ENCODE data around the gene FARP1.
"Not testable (repeated sequence)": the region's sequence is repeated elsewhere in the genome, so short reads cannot be mapped to it uniquely, and the experiment has no call there.

Gene FARP1

GRCh38 chr13:98224557-98224956 is 81.7 kb downstream of the FARP1 start:
- Histone ChIP-seq H3K27ac (ENCODE audit: low read length) (no peak overlapping the region), H3K4me3 (ENCODE audit: low read length) (no peak overlapping the region), H3K36me3 (ENCODE audit: control insufficient read depth, low read depth, low read length) (no peaks in the 10 kb centered on the region), H3K27me3 (ENCODE audit: control insufficient read depth, insufficient read depth, low read length) (no peaks in the 10 kb centered on the region), H3K9me3 (ENCODE audit: control insufficient read depth, low read depth, low read length) (no peaks in the 10 kb centered on the region), H3K4me1 (ENCODE audit: control insufficient read depth, low read depth, low read length) (no peaks in the 10 kb centered on the region), H3K9ac (ENCODE audit: low read length) (no peak overlapping the region)

GRCh38 chr13:98225036-98225940 is 82.4 kb downstream of the FARP1 start:
- H3K36me3 ChIP-seq (ENCODE audit: control insufficient read depth, low read depth, low read length), result no peaks in the 10 kb centered on the region
- no peak overlapping the region for H3K4me3 ChIP-seq (ENCODE audit: low read length)
- no peaks in the 10 kb centered on the region for H3K9me3 ChIP-seq (ENCODE audit: control insufficient read depth, low read depth, low read length)
- no peaks in the 10 kb centered on the region for H3K4me1 ChIP-seq (ENCODE audit: control insufficient read depth, low read depth, low read length)
- H3K27me3 ChIP-seq (ENCODE audit: control insufficient read depth, insufficient read depth, low read length), result no peaks in the 10 kb centered on the region
- H3K9ac ChIP-seq (ENCODE audit: low read length), result no peak overlapping the region
- no peak overlapping the region for H3K27ac ChIP-seq (ENCODE audit: low read length)

GRCh38 chr13:98226496-98226895 is 83.6 kb downstream of the FARP1 start:
- H3K9me3 ChIP-seq (ENCODE audit: control insufficient read depth, low read depth, low read length), result no peaks in the 10 kb centered on the region
- H3K27ac ChIP-seq (ENCODE audit: low read length), result no peak overlapping the region
- no peak overlapping the region for H3K4me3 ChIP-seq (ENCODE audit: low read length)
- H3K4me1 ChIP-seq (ENCODE audit: control insufficient read depth, low read depth, low read length), result no peaks in the 10 kb centered on the region
- H3K36me3 ChIP-seq (ENCODE audit: control insufficient read depth, low read depth, low read length), result no peaks in the 10 kb centered on the region
- no peaks in the 10 kb centered on the region for H3K27me3 ChIP-seq (ENCODE audit: control insufficient read depth, insufficient read depth, low read length)
- no peak overlapping the region for H3K9ac ChIP-seq (ENCODE audit: low read length)

GRCh38 chr13:98228661-98229341 is 85.9 kb downstream of the FARP1 start:
- Histone ChIP-seq H3K36me3 (ENCODE audit: control insufficient read depth, low read depth, low read length) (no peaks in the 10 kb centered on the region), H3K9ac (ENCODE audit: low read length) (no peak overlapping the region)

DNA sequence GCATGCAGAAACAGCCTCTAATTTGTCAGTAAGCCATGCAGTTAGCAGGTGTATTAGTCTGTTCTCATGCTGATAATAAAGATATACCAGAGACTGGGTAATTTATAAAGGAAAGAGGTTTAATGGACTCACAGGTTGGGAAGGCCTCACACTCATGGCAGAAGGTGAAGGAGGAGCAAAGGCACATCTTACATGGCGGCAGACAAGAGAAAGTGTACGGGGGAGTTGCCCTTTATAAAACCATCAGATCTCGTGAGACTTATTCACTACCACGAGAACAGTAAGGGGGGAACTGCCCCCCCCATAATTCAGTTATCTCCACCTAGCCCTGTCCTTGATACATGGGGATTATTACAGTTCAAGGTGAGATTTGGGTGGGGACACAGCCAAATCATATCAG is 87.9 kb downstream of the FARP1 start:
- not testable (repeated sequence) for H3K9ac ChIP-seq (ENCODE audit: low read length); H3K4me1 ChIP-seq (ENCODE audit: control insufficient read depth, low read depth, low read length); H3K4me3 ChIP-seq (ENCODE audit: low read length); H3K9me3 ChIP-seq (ENCODE audit: control insufficient read depth, low read depth, low read length); H3K27ac ChIP-seq (ENCODE audit: low read length); H3K27me3 ChIP-seq (ENCODE audit: control insufficient read depth, insufficient read depth, low read length); H3K36me3 ChIP-seq (ENCODE audit: control insufficient read depth, low read depth, low read length)

More at GRCh38 chr13:98228661-98229341, 85.9 kb downstream of the FARP1 start:
- Histone ChIP-seq H3K27ac (ENCODE audit: low read length) (no peak overlapping the region), H3K4me3 (ENCODE audit: low read length) (no peak overlapping the region), H3K4me1 (ENCODE audit: control insufficient read depth, low read depth, low read length) (no peaks in the 10 kb centered on the region), H3K27me3 (ENCODE audit: control insufficient read depth, insufficient read depth, low read length) (no peaks in the 10 kb centered on the region), H3K9me3 (ENCODE audit: control insufficient read depth, low read depth, low read length) (no peaks in the 10 kb centered on the region)

DNA sequence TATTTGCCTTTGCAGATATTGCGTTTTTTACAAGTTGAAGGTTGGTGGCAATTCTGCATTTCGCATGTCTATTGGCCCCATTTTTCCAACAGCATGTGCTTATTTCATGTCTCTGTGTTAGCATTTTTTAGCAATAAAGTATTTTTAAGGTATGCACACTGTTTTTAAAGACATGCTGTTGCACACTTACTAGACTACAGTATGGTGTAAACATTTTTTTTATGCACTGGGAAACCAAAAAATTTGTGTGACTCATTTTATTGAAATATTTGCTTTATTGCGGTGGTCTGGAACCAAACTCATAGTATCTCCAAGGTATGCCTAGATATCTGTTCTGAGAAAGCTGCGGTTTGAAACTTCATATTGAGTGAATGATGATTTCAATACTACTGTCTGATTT is 89.6 kb downstream of the FARP1 start:
- no peak overlapping the region for H3K27ac ChIP-seq (ENCODE audit: low read length)
- no peak overlapping the region for H3K4me3 ChIP-seq (ENCODE audit: low read length)
- H3K27me3 ChIP-seq (ENCODE audit: control insufficient read depth, insufficient read depth, low read length), result no peaks in the 10 kb centered on the region
- no peak overlapping the region for H3K9ac ChIP-seq (ENCODE audit: low read length)
- no peaks in the 10 kb centered on the region for H3K9me3 ChIP-seq (ENCODE audit: control insufficient read depth, low read depth, low read length)
- H3K4me1 ChIP-seq (ENCODE audit: control insufficient read depth, low read depth, low read length), result no peaks in the 10 kb centered on the region
- H3K36me3 ChIP-seq (ENCODE audit: control insufficient read depth, low read depth, low read length), result no peaks in the 10 kb centered on the region

DNA sequence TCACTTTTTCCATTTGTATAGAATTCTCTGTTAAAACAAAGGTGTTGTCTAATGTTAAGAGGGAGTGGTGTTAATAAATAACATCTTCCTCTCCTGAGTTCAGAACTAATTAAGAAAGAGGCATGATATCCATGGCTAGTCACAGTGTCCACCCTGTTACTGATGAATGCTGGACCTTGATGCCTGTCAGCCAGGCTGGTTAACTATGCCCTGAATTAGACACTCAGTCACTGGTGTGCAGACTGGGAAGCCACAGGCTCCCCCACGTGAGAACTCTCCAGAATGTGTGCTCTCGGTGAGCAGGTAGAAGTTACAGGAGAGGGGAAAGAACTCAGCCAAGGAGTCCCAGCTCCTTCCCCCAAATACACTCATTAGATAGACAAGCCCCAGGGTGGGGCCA is 90.2 kb downstream of the FARP1 start:
- H3K9me3 ChIP-seq (ENCODE audit: control insufficient read depth, low read depth, low read length), result no peaks in the 10 kb centered on the region
- H3K4me1 ChIP-seq (ENCODE audit: control insufficient read depth, low read depth, low read length), result no peaks in the 10 kb centered on the region
- H3K4me3 ChIP-seq (ENCODE audit: low read length), result no peak overlapping the region
- no peaks in the 10 kb centered on the region for H3K27me3 ChIP-seq (ENCODE audit: control insufficient read depth, insufficient read depth, low read length)
- H3K27ac ChIP-seq (ENCODE audit: low read length), result no peak overlapping the region
- no peaks in the 10 kb centered on the region for H3K36me3 ChIP-seq (ENCODE audit: control insufficient read depth, low read depth, low read length)
- no peak overlapping the region for H3K9ac ChIP-seq (ENCODE audit: low read length)

GRCh38 chr13:98234348-98234747 is 91.5 kb downstream of the FARP1 start:
- H3K27ac ChIP-seq (ENCODE audit: low read length), result no peak overlapping the region
- peaks cover 6% of the 10 kb centered on the region for H3K4me1 ChIP-seq (ENCODE audit: control insufficient read depth, low read depth, low read length)
- no peaks in the 10 kb centered on the region for H3K9me3 ChIP-seq (ENCODE audit: control insufficient read depth, low read depth, low read length)

GRCh38 chr13:98236197-98236596 is 93.3 kb downstream of the FARP1 start:
- Histone ChIP-seq H3K27me3 (ENCODE audit: control insufficient read depth, insufficient read depth, low read length) (no peaks in the 10 kb centered on the region), H3K36me3 (ENCODE audit: control insufficient read depth, low read depth, low read length) (no peaks in the 10 kb centered on the region), H3K9me3 (ENCODE audit: control insufficient read depth, low read depth, low read length) (no peaks in the 10 kb centered on the region), H3K4me3 (ENCODE audit: low read length) (no peak overlapping the region), H3K4me1 (ENCODE audit: control insufficient read depth, low read depth, low read length) (peaks cover 7% of the 10 kb centered on the region), H3K9ac (ENCODE audit: low read length) (no peak overlapping the region), H3K27ac (ENCODE audit: low read length) (no peak overlapping the region)

More at GRCh38 chr13:98234348-98234747, 91.5 kb downstream of the FARP1 start:
- no peak overlapping the region for H3K4me3 ChIP-seq (ENCODE audit: low read length)
- no peak overlapping the region for H3K9ac ChIP-seq (ENCODE audit: low read length)
- no peaks in the 10 kb centered on the region for H3K36me3 ChIP-seq (ENCODE audit: control insufficient read depth, low read depth, low read length)
- no peaks in the 10 kb centered on the region for H3K27me3 ChIP-seq (ENCODE audit: control insufficient read depth, insufficient read depth, low read length)

DNA sequence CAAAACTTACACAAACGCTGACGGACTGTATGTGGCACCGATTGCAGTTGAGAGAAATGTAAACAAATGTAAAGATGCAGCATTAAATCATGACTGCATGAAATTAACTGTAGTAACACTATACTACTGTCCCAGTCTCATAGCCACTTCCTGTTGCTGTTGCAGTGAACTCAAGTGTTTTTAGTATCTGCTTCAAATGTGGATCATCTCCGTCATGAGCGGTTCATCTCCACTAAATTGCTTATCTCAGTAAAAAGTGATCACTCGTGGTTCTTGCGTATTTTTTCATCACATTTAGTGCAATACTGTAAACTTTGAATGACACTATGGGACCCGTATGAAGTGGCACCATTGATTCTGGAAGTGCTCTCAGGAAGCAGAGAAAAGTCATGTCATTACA is 94.4 kb downstream of the FARP1 start:
- no peak overlapping the region for H3K27ac ChIP-seq (ENCODE audit: low read length)
- H3K4me3 ChIP-seq (ENCODE audit: low read length), result no peak overlapping the region
- no peak overlapping the region for H3K9ac ChIP-seq (ENCODE audit: low read length)
- H3K4me1 ChIP-seq (ENCODE audit: control insufficient read depth, low read depth, low read length), result peaks cover 7% of the 10 kb centered on the region
- no peaks in the 10 kb centered on the region for H3K9me3 ChIP-seq (ENCODE audit: control insufficient read depth, low read depth, low read length)
- H3K36me3 ChIP-seq (ENCODE audit: control insufficient read depth, low read depth, low read length), result no peaks in the 10 kb centered on the region
- no peaks in the 10 kb centered on the region for H3K27me3 ChIP-seq (ENCODE audit: control insufficient read depth, insufficient read depth, low read length)

GRCh38 chr13:98239162-98240076 is 96.5 kb downstream of the FARP1 start:
- Histone ChIP-seq H3K36me3 (ENCODE audit: control insufficient read depth, low read depth, low read length) (no peaks in the 10 kb centered on the region), H3K4me1 (ENCODE audit: control insufficient read depth, low read depth, low read length) (peaks cover 7% of the 10 kb centered on the region), H3K27me3 (ENCODE audit: control insufficient read depth, insufficient read depth, low read length) (no peaks in the 10 kb centered on the region), H3K27ac (ENCODE audit: low read length) (no peak overlapping the region), H3K4me3 (ENCODE audit: low read length) (no peak overlapping the region), H3K9ac (ENCODE audit: low read length) (no peak overlapping the region), H3K9me3 (ENCODE audit: control insufficient read depth, low read depth, low read length) (no peaks in the 10 kb centered on the region)
